ELF-1 (cell line): ENCODE measurements around the gene RBKS.

Experiments used
- DNase-seq: peaks from one replicate; pipeline ENCODE4 v3.0.0-alpha.2; 2016; ENCODE audit warnings: low read depth, low spot score

RBKS gene

DNA sequence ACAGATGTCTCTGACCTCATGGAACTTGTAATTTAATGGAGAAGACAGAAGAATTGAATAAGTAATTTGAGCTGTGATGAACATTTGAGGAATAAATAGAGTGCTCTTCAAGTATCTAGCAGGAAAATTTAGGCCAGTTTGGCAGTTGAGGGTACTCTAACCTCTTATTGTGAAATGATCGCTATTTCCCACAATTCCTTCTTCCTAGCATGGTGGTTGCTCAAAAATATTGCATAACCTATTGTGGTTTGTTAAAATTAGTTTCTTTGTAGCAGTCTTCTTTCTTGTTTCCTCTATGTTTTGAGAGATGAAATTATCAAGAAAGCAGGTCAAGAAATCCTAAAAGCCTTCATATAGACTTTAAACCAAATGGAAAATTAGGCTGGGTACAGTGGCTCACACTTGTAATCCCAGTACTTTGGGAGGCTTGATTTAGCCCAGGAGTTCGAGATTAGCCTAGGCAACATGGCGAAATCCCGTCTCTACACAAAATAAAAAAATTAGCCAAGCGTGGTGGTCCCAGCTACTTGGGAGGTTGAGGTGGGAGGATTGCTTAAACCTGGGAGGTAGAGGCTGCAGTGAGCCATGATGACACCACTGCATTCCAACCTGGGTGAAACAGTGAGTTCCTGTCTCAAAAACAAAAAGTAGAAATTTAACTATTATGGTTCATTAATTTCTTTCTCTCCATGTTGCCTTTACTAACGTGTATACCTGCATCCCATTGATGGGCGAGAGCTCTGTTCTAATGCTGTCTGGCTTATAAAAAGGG lies 58.7 kb downstream of the RBKS start:
- no peak for DNase-seq

DNA sequence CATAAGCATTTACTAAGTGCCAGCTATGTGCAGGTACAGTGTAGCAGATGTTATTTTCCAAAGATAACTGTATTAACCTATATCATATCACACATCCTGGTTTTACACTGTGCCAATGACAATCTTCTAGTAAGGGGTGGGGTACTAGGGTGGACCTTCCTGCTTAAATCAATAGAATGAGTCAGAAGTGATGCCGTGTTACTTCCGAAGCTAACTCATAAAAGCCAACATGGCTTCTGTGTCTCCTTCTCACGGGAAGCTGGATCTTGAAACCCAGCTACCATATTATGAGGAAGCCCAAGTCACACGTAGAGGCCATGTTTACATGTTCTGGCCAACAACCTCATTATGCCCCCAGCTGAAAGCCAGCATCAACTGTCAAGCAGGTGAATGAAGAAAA lies 59.5 kb downstream of the RBKS start:
- DNase-seq = no peak

DNA sequence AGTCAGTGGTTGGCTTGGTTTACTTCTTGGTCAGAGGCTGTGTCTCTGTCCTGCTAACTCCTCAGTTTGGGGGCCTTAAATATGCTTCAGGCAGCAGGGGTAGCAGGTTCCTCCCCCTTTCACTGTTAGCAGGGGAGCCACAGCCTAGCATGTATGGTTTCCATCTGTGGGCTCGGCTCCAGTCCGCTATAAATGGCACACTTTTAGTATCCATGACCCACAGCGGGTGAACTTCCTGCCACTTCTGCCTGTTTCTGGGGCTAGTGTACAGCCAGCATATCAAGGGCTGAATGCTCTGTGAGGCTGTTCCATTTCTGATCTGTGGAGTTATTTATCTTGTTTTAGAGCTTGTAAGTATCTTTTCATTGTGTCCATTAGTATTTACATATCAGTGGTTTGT lies 60.4 kb downstream of the RBKS start:
- no peak for DNase-seq

DNA sequence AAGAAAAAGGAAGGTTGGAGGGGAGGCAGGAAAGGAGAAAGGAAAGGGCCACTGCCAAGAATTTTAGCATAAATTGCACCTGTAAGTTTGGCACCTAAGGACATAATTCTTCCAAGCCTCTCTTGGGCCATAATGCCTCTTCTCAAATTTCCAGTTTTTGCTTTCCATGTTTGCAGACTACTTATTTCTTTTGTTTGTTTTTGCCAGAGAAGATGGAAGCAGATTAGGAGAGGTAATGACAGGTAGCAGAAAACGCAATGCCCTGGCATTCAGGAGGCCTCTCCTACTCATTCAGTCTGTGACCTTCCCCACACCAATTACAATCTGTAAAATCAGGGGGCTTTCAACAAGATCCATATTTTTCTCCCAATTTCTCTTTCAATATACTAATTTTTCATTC lies 61.9 kb downstream of the RBKS start:
- DNase-seq = no peak

DNA sequence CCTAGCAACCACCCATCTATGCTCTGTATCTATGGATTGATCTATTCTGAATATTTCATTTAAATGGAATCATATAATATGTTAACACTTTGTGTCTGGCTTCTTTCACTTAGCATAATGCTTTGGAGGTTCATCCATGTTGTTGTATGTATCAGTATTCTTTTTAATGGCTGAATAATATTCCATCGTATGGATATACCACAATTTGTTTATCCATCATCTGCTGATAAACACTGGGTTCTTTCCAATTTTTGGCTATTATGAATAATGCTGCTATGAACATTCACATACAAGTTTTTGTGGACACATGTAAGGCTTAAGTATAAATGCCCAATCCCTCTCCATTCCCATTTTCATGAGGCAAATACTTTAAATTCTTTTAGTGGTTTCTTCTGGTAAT lies 65.8 kb downstream of the RBKS start:
- DNase-seq = no peak

DNA sequence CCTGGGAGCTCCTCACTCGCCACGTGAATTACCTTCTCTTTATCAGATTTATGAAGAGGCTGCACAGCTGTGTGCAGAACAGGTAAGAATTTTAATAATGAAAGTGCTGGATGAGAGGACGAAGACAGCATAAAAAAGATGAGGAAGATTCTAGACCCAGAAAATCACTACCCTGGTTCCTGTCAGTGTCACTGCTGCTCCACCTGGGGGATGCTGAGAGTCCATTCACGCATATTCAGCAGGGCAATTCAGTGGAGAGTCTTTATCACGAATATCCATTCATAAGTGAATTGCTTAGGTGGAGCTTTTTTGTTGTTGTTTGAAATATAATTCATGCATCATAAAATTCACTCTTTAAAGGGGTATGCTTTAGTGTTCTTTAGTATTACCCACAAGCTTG lies 66.6 kb downstream of the RBKS start:
- DNase-seq = no peak

DNA sequence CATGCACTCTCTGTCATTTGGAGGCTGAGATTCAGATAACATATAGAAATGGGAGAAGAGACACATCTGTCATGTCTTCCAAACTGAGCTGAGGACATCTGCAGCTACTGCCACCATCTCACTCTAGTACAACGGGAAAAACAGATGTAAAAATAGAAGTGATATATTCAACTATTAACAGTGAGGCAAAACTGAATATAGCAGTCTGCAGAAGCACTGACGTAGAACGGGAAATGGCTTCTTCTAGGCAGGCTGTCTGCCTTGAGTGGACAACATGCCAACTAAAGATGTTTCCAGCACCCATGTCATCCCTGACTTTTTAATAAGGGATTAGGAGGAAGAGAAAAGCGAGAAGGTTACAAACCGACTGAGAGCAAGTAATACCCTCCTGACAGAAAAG lies 67.1 kb downstream of the RBKS start:
- DNase-seq = no peak

DNA sequence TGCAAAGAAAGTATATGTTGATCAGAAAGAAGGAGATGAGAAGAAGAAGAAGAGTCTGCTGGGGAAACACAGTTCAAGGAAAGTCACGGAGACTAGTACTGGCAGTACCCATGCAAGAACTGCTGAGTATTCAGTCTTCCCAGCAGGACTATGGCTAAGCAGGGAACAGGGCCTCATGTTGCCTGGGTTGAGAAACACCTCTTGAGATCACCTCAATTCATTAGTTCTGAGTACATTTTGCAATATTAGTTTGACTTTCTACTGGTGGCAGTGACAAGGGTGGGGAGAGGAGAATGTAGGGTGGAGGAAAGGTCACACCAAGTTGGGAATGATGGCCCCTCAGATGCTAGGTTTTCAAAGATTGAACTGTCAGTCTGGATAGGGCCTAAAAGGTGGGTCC lies 68.1 kb downstream of the RBKS start:
- no peak for DNase-seq

DNA sequence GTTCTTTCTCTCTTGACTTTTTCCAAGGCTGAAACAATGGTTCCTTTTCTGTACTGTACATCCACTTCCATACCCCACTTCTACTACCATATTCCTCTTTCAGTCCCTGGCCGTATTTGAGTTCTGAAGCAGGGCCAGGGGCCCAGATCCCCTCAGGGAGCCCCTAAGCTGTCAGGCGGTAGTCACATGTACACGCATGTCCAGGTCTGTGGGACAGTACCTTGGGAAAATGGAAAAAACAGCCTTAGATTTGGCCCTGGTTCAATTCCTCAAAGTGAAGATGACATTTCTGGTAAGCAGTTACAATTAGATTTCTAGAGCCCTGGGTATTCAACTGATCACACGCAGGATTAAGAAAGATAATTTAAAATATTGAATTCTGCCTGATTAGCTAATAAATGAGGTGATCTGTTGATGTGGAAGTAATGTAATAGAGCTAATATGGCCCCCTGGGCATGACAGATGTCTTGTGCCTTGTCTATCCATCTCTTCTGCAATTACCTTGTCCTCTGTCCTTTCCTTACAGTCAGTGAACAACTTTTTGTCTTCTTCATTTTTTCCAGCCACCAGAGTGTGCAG lies 74.2 kb downstream of the RBKS start:
- no peak for DNase-seq

DNA sequence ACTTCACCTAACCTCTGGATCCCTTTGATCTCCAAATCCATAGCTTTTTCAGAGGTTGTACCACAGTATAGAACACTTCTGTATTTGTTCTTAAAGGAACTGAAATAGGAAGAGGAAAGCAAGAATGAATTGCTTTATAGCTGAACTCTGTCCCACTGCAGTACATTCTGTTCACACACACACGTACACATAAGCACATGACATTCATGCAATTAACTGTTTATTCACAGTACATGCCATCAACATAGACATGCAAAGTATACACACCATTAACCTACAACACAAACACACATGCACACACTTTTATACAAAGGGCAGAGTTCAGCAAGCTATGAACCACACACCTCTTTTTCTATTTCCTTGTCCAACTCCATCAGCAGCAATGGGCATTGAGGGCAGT lies 75.4 kb downstream of the RBKS start:
- DNase-seq = no peak

DNA sequence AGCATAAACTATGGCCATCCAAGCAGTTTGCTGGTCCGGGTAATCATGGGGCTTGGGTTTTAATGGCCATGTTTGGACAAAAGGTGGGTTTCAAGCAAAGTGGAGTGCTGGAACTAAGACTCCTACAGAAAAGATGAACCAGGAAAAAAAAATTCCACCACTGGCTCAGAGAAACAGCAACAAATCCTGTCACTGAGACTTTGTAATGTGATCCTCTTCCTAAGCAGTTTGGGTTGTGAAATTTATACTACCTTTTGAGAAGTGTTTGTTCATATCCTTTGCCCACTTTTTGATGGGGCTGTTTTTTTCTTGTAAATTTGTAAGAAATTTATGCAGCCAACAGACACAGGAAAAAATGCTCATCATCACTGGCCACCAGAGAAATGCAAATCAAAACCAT lies 78.4 kb downstream of the RBKS start:
- DNase-seq = no peak

DNA sequence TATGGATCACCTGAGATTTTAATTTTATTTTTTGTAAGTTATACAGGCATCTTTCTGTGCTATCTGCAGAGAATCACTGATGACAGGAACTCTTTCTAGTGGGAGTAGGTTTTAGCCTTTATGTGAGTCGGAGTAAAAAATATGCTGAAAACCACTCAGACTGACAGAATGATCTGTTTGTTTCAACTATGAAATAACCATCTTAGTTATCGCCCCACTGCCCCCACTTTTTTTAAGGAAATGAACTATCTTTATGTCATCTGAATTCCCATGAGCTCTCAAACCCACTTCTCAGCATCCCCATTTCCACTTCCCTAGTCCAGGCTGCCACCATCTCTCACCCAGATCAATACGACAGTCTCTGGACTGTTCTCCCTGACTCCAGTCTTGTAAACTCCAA lies 79.7 kb downstream of the RBKS start:
- no peak for DNase-seq

DNA sequence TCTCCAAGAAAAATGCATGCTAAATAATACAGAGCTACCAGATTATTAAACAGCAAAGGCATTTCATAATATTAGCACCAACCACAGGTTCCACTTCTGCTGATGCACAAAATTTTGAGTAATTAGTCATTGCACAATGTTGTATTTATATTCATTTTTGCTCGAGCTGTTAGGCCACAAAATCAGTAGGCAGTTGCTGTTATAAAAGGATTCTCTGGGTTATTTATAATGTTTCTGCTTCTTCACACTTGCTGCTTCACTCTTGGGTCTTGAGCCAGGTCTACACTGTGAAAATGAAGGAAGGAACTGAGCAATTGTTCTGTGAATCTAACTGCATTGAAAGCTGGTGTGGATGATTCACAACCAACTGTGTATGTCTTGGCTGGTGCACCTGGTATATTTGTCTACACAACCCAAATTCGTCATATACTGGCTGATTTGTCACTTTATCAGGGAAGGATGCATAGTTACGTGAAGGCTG lies 80.4 kb downstream of the RBKS start:
- DNase-seq = no peak

DNA sequence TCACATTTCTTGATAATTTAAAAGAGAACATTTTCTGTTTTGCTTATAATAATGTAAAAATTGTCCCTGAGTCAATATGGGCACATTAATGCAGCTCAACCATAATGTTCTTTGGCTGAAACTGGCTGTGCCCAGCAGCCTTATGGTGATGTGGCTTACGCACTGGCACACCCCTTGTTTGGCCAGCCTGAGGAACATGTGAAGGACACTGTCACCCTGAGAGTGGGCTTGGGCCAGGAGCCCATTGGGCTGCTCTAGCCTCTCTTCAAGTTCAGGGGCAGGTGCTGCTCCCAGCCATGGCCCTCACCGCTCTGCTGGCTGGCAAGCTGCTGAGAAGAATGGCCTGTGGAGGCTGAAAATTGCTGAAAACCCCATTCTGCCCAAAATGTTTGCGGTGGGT lies 81.2 kb downstream of the RBKS start:
- DNase-seq = no peak

DNA sequence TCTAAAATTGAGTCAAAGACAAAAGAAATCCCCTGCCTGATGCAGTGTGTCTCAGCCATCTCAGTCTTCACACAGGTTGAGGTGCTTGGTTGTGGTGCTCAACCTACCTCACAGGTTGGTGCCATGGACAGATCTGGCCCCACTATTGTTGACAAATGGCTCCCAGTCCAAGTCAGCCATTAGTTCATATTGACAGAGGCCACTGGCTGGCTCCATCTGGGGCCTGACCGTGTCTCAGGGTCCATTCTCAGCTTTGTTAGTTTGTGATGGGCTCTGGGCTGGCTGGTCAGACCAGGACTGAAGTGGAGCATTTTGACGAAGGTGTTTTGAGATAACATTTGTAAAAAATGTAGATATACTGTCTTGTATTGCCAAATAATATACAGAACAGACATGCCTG lies 81.8 kb downstream of the RBKS start:
- no peak for DNase-seq

DNA sequence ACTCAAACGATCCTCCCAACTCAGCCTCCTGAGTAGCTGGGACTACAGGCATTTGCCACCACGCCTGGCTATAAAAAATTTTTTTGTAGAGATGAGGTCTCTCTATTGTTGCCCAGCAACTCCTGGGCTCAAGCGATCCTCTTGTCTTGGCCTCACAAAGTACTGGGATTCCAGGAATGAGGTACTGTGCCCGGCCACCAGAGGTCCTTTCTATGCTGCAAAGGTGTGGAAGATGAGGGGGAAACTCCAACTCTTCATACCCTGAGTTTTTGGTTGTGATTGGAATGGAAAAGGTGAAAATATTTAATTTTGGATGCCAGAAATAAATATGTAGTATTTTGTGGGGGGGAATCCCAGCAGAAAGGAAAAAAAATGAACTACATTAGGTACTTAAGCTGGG lies 82.7 kb downstream of the RBKS start:
- peak; percentile 27 for DNase-seq

DNA sequence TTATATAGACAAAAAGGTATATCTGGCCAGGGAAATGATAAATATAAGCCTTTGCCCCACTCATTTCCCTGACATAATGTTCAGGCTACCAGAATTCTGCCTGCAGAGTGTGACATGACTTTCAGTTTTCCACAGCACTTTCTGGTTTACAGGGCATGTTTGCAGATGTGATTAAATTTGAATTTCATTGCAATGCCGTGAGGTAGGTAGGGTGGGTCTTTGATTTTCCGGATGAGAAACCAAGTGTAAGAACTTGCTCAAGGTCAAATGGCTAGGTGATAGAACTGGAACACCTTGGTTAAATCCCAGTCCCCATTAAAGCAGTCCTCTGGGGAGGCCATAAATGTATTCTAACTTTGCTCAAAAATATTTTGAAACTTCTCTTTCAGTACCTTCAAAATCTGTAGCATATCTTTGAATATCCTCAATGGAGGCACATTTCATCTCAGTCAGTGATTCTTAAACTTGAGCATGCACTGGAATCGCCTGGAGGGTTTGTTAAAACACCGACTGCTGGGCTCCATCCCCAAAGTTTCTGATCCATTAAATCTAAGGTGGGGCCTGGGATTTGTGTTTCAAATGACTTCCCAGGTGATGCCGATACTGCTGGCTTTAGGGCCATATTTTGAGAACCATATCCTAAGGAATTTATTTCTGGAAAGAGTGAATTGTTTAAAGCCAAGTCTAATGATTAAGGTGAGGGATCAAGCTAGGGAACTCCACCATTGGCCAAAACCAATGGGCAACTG lies 83.7 kb downstream of the RBKS start:
- DNase-seq = no peak

DNA sequence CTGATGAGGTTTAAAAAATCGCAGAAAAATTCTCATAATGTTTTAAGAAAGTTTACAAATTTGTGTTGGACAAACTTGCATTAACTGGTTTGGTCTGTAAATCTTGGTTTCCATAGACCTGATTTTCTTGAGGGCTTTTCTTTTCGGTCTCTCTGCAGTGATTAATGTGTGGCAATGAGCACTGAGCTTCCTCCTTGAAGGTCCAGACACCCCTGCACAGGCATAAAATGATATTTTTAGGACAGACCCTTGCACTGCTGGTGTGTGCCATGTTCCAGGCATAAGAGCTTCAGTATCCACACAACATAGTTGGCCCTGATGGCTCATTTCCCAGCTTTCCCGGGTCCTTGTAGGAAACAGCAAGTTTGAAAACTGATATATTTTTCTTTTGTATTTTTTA lies 85.0 kb downstream of the RBKS start:
- DNase-seq = no peak

DNA sequence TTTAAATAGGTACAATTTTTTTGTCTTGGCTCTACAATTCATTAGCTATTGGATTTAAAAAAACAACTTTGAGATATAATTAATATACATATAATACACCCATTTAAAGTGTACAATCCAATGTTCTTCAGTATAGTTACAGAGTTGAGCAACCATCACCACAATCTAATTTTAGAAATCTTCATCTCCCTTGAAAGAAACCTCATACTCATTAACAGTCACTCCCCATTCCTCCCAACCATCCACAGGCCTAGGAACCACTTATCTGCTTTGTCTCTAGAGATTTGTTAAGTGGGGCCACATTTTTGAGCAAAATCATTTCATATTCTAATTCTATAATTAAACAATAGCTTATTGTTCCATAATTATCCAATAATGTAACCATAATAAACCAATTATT lies 86.0 kb downstream of the RBKS start:
- no peak for DNase-seq

DNA sequence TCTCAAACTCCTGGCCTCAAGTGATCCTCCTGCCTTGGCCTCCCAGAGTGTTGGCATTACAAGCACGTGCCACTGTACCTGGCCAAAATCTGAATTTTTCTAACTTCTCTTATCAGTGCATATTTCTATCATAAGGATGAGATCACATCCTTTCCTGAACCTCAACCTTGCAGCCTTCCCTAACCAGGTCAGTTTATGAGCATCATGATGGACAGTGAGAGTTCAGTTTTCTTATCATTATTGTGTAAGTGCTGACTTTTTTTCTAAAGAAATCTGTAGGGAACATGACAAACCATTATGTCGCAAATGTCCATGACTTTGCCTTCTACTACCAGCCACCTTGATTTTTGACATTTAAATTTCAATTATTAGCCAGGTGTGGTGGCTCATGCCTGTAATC lies 87.1 kb downstream of the RBKS start:
- DNase-seq = no peak

DNA sequence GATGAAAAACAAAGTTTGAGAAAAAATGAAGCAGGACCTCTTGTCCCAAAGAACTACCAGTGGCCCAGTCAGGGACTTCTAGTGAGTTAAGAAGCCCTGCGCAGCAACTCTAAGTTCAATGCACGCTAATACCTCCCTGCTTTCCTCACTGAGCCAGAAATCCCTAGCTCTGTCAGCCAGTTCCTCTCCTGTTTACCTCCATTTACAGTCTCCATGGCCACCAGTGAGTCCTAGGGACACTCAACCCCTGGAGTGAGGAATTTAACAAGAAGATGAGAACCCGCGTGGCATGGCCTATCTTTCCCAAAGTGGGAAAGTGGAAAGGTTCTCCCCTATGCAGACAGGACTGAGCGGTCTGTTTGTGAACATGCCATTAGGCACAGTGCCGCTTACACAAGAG lies 87.6 kb downstream of the RBKS start:
- peak; percentile 16 for DNase-seq

DNA sequence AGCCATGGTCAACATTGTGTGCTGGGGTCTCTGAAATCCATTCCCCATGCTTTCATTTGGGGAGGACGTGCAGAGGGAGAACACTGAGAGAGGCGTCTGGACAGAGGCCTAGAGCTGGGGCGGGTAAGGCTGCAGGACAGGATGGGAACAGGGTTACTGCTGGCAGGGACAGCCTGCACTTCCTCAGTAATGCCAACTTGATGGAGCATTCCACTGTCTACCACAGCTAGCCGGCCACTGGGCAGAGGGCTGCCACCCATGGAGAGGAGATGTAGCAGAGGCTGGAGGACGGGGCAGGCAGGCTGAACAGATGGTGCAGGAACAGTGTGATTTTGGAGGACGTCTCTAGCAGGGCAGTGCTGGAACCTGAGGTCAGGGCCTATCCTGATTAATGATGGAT lies 89.3 kb downstream of the RBKS start:
- DNase-seq = no peak

DNA sequence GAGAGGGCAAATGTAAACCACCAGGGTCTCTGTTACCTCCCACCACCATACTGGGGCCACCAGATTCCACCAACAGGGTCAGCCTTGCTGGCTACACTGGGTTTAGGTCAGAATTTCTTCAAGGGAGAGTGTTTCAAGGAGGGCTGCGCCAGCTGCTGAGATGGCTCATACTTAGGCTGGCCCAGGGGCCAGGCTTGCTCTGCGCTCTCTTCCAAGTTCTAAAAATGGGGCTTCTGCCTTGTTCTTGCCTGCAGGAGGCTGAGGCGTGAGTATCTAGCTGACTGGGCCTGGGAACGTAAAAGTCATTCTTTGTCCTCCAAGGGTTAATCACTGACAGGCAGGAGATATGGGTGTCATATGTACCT lies 90.6 kb downstream of the RBKS start:
- DNase-seq = peak; percentile 32
